H9 (cell line): Measurements from ENCODE around the gene EPHB2. TPM values are rescaled to one million over a fixed set of nuclear protein-coding genes. Genes with fewer than 3 reads are reported as not detected.

ENCODE experiments used
- DNase-seq: peaks from one replicate; pipeline ENCODE4 v3.0.0-alpha.2; 2017
- H2AFZ ChIP-seq: one replicate; pipeline ENCODE4 v1.6.1; 2013; ENCODE audit warnings: mild to moderate bottlenecking, low read length, control low read depth, moderate library complexity
- H2AK5ac ChIP-seq: 2 replicates; pipeline ENCODE4 v1.6.1; 2013; ENCODE audit warnings: low read length, control low read depth, mixed read lengths; ENCODE audit not compliant: insufficient read length
- H2BK120ac ChIP-seq: one replicate; pipeline ENCODE4 v1.6.1; 2013; ENCODE audit warnings: low read depth, mild to moderate bottlenecking, low read length, control low read depth, inconsistent platforms; ENCODE audit not compliant: poor library complexity, severe bottlenecking
- H2BK12ac ChIP-seq: 2 replicates; pipeline ENCODE4 v1.6.1; 2013; ENCODE audit warnings: low read length, control low read depth, mixed read lengths, low read depth; ENCODE audit not compliant: insufficient read length
- H2BK15ac ChIP-seq: 2 replicates; pipeline ENCODE4 v1.6.1; 2013; ENCODE audit warnings: low read depth, low read length, control low read depth
- H2BK20ac ChIP-seq: one replicate; pipeline ENCODE4 v1.6.1; 2013; ENCODE audit warnings: low read depth, mild to moderate bottlenecking, low read length, control low read depth, inconsistent platforms; ENCODE audit not compliant: poor library complexity, severe bottlenecking
- H2BK5ac ChIP-seq: 2 replicates; pipeline ENCODE4 v1.6.1; 2013; ENCODE audit warnings: low read length, control low read depth, mixed read lengths; ENCODE audit not compliant: insufficient read length
- H3K14ac ChIP-seq: 2 replicates; pipeline ENCODE4 v1.6.1; 2013; ENCODE audit warnings: low read length, control low read depth; ENCODE audit not compliant: insufficient read depth
- H3K18ac ChIP-seq: 2 replicates; pipeline ENCODE4 v1.6.1; 2013; ENCODE audit warnings: low read depth, mild to moderate bottlenecking, mixed read lengths, low read length, control low read depth; ENCODE audit not compliant: insufficient read length
- H3K23ac ChIP-seq: 2 replicates; pipeline ENCODE4 v1.6.1; 2013; ENCODE audit warnings: low read length, control low read depth, mixed read lengths, low read depth; ENCODE audit not compliant: insufficient read length
- H3K23me2 ChIP-seq: 2 replicates; pipeline ENCODE4 v1.6.1; 2013; ENCODE audit warnings: low read depth, mild to moderate bottlenecking, mixed read lengths, low read length, control low read depth; ENCODE audit not compliant: insufficient read length, poor library complexity, severe bottlenecking
- H3K27ac ChIP-seq: 2 replicates; pipeline ENCODE4 v1.5.1; 2013; ENCODE audit warnings: low read length, control low read depth, mixed read lengths, low read depth; ENCODE audit not compliant: insufficient read length
- H3K27me3 ChIP-seq: 2 replicates; pipeline ENCODE4 v1.6.1; 2013; ENCODE audit warnings: low read length, control low read depth, inconsistent platforms; ENCODE audit not compliant: insufficient read depth
- H3K4ac ChIP-seq: 2 replicates; pipeline ENCODE4 v1.6.1; 2013; ENCODE audit warnings: low read depth, mild to moderate bottlenecking, control low read depth, inconsistent platforms, low read length, moderate library complexity
- H3K4me1 ChIP-seq: 2 replicates; pipeline ENCODE4 v1.6.1; 2013; ENCODE audit warnings: low read length, control low read depth, inconsistent platforms; ENCODE audit not compliant: insufficient read depth
- H3K4me2 ChIP-seq: 2 replicates; pipeline ENCODE4 v1.6.1; 2013; ENCODE audit warnings: low read length, control low read depth, mixed read lengths; ENCODE audit not compliant: insufficient read length, insufficient read depth
- H3K56ac ChIP-seq: 2 replicates; pipeline ENCODE4 v1.6.1; 2013; ENCODE audit warnings: low read depth, mild to moderate bottlenecking, mixed read lengths, low read length, control low read depth; ENCODE audit not compliant: insufficient read length
- H3K79me1 ChIP-seq: 2 replicates; pipeline ENCODE4 v1.6.1; 2013; ENCODE audit warnings: low read depth, mild to moderate bottlenecking, moderate library complexity, low read length, control low read depth, inconsistent platforms; ENCODE audit not compliant: insufficient read depth, poor library complexity, severe bottlenecking
- H3K79me2 ChIP-seq: 2 replicates; pipeline ENCODE4 v1.6.1; 2013; ENCODE audit warnings: low read length, control low read depth, inconsistent platforms; ENCODE audit not compliant: insufficient read depth
- H3K9ac ChIP-seq: 2 replicates; pipeline ENCODE4 v1.6.1; 2013; ENCODE audit warnings: low read length, control low read depth, mixed read lengths; ENCODE audit not compliant: insufficient read length; ENCODE audit errors: extremely low read depth
- H3K9me3 ChIP-seq: one replicate; pipeline ENCODE4 v1.6.1; 2013; ENCODE audit warnings: low read depth, low read length, inconsistent platforms; ENCODE audit not compliant: control insufficient read depth
- H3T11ph ChIP-seq: one replicate; pipeline ENCODE4 v1.6.1; 2013; ENCODE audit warnings: mild to moderate bottlenecking, low read length, control low read depth, inconsistent platforms
- H4K20me1 ChIP-seq: one replicate; pipeline ENCODE4 v1.6.1; 2013; ENCODE audit not compliant: control insufficient read depth, insufficient read length, insufficient read depth
- H4K5ac ChIP-seq: 2 replicates; pipeline ENCODE4 v1.6.1; 2013; ENCODE audit warnings: low read depth, mild to moderate bottlenecking, mixed read lengths, low read length, control low read depth; ENCODE audit not compliant: insufficient read length
- H4K8ac ChIP-seq: replicated peaks from 2 replicates; pipeline ENCODE4 v1.6.1; 2013; ENCODE audit warnings: low read length, control low read depth, mixed read lengths, low read depth; ENCODE audit not compliant: insufficient read length
- H4K91ac ChIP-seq: 2 replicates; pipeline ENCODE4 v1.6.1; 2013; ENCODE audit warnings: low read depth, mild to moderate bottlenecking, moderate library complexity, mixed read lengths, low read length, control low read depth; ENCODE audit not compliant: insufficient read length
- H3K27ac Mint-ChIP-seq, 3 experiments: 2 replicates in 2 of 3; 3 replicates in 1 of 3; pipeline ENCODE4 v1.8.0; 2020 to 2021; ENCODE audit warnings: mixed read lengths in 3 of 3, mild to moderate bottlenecking in 1 of 3, moderate library complexity in 1 of 3
- H3K27me3 Mint-ChIP-seq: 2 replicates; pipeline ENCODE4 v1.8.0; 2021; ENCODE audit warnings: low read depth, mild to moderate bottlenecking, moderate library complexity, mixed read lengths
- H3K36me3 Mint-ChIP-seq, 3 experiments: 2 replicates in 2 of 3; 3 replicates in 1 of 3; pipeline ENCODE4 v1.8.0; 2020 to 2021; ENCODE audit warnings: low read depth in 3 of 3, mixed read lengths in 3 of 3; ENCODE audit not compliant: insufficient read depth in 1 of 3
- H3K4me1 Mint-ChIP-seq, 2 experiments: 2 replicates each; pipeline ENCODE4 v1.8.0; 2020; ENCODE audit warnings: mixed read lengths in 2 of 2
- H3K4me3 Mint-ChIP-seq, 2 experiments: 2 replicates in 1 of 2; 3 replicates in 1 of 2; pipeline ENCODE4 v1.8.0; 2020 to 2021; ENCODE audit warnings: mild to moderate bottlenecking in 2 of 2, mixed read lengths in 2 of 2, moderate library complexity in 1 of 2
- H3K9me3 Mint-ChIP-seq, 2 experiments: 2 replicates in 1 of 2; 3 replicates in 1 of 2; pipeline ENCODE4 v1.8.0; 2020; ENCODE audit warnings: mild to moderate bottlenecking in 2 of 2, mixed read lengths in 2 of 2, moderate library complexity in 1 of 2
- CTCF ChIP-seq: fragments of 200-600 bp; sonication (generic); conservative IDR thresholded peaks from 3 replicates; pipeline ENCODE4 v1.8.0; 2021; ENCODE audit warnings: antibody characterized with exemption, mild to moderate bottlenecking
- WGBS: extraction: QIAGEN DNeasy Blood & Tissue Kit; methylation state at CpG from one replicate; pipeline ENCODE4 v1.1.7; 2013; ENCODE audit warnings: missing lambda C conversion rate, low lambda C conversion rate, mixed read lengths; ENCODE audit not compliant: insufficient read length; ENCODE audit errors: extremely low coverage; 5-methylcytosine and 5-hydroxymethylcytosine counted together
- total RNA-seq: library from RNA; stranded (reverse); gene quantifications from 2 replicates; pipeline ENCODE4 v1.2.1, GENCODE V29; 2021

The EPHB2 gene
- total RNA-seq, 1 experiment from 2014 or later: 9.5 TPM

DNA sequence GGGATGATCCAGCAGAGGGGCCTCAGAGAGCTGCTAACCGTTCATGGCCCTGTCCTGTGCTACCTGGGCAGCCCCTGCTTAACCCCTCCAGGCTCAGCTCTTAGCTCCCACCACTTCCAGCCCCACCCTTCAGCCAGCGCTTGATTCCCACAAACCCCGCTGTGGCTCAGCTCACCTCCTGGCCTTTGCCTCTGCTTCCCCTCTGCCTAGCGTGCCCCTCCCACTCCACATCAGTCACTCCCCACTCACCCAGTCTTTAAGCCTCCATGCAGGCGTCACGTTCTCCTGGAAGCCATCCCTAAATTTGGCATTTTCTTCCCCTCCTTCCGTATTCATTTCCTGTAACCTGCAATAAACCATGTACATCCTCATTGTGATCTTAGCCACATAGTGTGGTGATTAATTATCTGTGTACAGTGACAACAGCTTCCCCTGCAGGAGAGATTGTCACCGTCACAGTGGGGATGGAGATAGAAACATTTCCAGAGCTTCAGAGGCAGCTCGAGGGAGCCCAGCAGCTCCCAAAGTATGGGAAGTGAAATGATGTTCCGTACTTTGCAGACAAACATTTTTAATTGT is 65.5 kb downstream of the EPHB2 start:
- Mint-ChIP-seq H3K36me3 (no peaks in the 10 kb centered on the region; a peak in 1 of 7 replicates), H3K27me3 (no peaks in the 10 kb centered on the region; the same call in 1 of the 2 replicates), H3K4me3 (no peak overlapping the region), H3K27ac (no peak overlapping the region), H3K9me3 (no peaks in the 10 kb centered on the region), H3K4me1 (peaks cover 0 to 32% of the 10 kb centered on the region in 2 experiments; a peak in 2 of 4 replicates)
- H3K23ac ChIP-seq: no peak overlapping the region
- H3K56ac ChIP-seq: no peak overlapping the region
- no peak overlapping the region for H4K5ac ChIP-seq
- no peak overlapping the region for H3K27ac ChIP-seq
- H3K79me1 ChIP-seq: no peaks in the 10 kb centered on the region
- H2AFZ ChIP-seq: no peak overlapping the region
- H3T11ph ChIP-seq: no peak overlapping the region
- H4K91ac ChIP-seq: no peak overlapping the region
- H2BK20ac ChIP-seq: no peak overlapping the region
- no peak overlapping the region for H3K14ac ChIP-seq
- H3K18ac ChIP-seq: no peak overlapping the region
- H3K4me2 ChIP-seq: no peak overlapping the region
- no peaks in the 10 kb centered on the region for H3K23me2 ChIP-seq
- DNase-seq: no peak
- no peak for TF ChIP-seq CTCF
- H2BK120ac ChIP-seq: no peak overlapping the region
- no peak overlapping the region for H2BK12ac ChIP-seq
- H3K4me1 ChIP-seq: no peaks in the 10 kb centered on the region
- H4K8ac ChIP-seq: no peak overlapping the region
- no peak overlapping the region for H3K9ac ChIP-seq
- H3K9me3 ChIP-seq: no peaks in the 10 kb centered on the region
- H3K27me3 ChIP-seq: no peaks in the 10 kb centered on the region
- H2BK15ac ChIP-seq: no peak overlapping the region
- no CpG with 5 or more reads among the region's 10 CpGs for WGBS
- H3K4ac ChIP-seq: no peak overlapping the region
- no peaks in the 10 kb centered on the region for H3K79me2 ChIP-seq
- H2AK5ac ChIP-seq: no peak overlapping the region
- no peaks in the 10 kb centered on the region for H4K20me1 ChIP-seq
- H2BK5ac ChIP-seq: no peak overlapping the region
